DMS 273 (cell line): ENCODE results near the gene DGKH.

Experiments
- DNase-seq: peaks from one replicate; lab custom pipeline; 2025; ENCODE audit not compliant: unreplicated experiment; lab: John Stamatoyannopoulos, UW

Gene DGKH

DNA sequence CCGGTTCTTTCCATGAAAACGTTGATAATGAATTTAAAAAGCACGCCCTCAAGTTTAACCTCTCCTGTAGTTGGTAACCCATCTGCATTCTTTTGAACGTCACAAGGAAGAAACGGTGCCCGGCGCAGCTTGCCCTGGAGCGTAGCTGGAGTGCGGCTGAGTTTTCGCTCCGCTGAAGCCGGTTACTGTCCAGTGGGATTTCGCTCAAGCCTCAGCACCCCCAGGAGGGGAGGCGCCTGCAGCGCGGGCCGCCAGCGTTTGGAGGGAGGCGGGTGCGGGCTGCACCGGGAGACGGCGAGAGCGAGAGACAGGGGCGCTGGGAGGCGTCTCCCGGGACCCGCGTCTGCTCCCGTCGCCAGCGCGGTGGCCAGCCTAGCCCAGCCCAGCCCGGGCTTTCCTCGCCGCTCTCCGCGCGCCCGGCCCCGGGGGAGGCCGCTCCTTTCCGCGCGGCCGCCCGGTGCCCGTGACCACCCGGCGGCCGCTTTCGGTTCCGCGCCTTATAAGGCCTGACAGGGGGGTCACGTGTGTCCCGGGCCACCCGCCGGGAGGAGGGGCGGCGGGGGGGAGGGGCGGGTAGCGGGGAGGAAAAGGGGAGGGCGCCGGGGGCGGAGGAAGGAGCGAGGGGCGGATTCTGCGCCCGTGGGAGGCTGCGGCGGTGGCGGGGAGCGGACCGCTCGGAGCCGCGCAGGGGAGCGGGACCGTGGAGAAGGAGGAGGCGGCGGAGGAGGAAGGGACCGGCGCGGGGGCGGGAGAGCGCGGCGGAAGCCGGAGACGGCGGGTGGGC is 8.3 kb upstream of the DGKH start:
- peak; percentile 89 for DNase-seq

DNA sequence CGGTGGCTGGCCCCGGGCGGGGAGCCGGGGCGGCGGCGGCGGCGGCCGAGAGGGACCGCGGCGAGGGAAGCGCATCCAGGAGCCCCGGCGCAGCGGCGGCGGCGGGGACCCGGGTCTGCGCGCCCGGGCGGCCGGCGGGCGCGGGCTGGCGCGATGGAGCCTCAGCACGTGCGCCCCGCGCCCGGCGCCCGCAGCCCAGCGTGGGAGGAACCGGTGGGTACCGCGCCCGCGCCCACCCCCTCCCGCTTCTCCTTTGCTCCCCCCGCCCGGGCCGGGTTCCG is 7.8 kb upstream of the DGKH start:
- no peak for DNase-seq

DNA sequence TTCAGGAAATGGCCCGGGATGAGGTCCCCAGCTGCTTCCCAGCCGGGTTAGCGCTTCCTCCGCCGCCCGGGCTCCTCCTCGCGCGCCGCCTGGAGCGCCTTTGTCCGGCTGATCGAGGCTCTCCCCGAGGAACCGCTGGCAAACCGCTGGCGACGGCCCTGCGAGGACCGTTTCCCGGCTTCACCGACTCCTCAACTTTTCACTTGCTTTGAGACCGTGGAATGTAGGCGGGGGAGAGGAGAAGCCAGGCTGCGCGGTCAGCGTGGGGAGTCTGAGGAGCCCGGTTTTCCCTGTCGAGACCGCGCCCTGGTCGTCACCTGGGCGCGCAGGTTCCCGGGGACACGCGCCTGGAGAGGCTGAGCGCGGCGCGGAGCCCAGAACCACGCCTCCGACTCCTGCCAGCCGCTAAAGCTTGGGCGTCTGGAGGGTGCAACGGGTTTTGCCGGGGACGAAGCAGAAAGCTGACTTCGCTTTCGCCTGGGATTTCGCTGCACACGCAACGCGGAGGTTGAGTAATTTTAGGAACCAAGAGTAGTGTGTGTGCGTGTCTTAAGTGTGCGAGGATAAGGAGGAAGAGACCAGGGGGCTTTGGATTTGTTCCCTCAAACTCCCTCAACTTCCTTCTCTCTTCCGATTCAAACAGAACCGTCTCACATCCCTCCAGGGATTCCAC is 7.3 kb upstream of the DGKH start:
- DNase-seq: peak; percentile 77

DNA sequence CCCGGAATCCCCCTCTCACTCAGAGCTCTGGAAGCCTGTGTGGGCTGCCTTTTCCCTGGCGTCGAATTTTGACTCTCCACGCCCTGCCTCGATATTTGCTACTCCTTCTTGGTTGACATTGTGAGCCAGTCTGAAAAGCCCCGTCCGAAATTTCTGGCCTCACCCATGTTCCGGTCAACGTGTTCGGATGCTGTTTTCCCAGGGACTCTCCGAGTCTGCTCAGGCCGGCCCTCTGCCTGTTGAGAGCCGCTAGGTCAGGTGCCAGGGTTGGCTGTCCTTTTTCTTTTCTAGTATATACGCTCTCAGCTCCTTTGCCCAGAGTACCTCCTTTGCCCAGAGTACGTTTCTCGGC is 6.8 kb upstream of the DGKH start:
- peak; percentile 61 for DNase-seq

DNA sequence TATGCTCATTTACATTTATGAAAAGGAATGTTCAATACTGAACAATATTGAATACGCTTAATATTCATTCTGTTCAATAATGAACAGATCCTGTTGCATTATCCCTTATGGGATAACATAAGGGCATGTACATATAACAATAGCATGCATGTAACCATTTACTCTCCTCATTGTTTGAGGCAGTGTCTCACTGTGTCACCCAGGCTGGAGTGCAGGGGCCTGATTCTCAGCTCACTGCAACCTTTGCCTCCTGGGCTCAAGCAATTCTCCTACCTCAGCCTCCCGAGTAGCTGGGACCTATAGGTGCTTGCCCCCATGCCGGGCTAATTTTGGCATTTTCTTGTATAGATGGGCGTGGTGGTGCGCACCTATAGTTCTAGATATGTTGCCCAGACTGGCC is 4.8 kb upstream of the DGKH start:
- no peak for DNase-seq

DNA sequence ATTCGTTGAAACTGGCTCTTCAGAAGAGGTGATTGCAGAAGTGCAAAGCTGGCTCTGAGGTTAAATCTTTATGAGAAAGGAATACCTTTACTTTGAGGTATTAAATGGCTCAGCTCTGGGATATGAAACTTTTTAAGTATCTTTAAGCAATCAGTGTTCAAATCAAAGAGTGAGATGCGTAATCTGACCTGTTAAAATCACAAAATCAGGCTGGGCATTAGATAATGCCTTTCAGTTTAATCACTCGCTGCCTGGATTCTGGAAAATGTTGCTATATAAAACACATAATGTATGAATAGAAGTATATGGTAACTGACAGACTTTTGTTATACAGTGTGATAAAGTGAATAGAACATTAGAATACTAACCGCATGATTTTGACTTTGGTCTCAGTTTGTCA is 2.0 kb upstream of the DGKH start:
- DNase-seq: no peak

DNA sequence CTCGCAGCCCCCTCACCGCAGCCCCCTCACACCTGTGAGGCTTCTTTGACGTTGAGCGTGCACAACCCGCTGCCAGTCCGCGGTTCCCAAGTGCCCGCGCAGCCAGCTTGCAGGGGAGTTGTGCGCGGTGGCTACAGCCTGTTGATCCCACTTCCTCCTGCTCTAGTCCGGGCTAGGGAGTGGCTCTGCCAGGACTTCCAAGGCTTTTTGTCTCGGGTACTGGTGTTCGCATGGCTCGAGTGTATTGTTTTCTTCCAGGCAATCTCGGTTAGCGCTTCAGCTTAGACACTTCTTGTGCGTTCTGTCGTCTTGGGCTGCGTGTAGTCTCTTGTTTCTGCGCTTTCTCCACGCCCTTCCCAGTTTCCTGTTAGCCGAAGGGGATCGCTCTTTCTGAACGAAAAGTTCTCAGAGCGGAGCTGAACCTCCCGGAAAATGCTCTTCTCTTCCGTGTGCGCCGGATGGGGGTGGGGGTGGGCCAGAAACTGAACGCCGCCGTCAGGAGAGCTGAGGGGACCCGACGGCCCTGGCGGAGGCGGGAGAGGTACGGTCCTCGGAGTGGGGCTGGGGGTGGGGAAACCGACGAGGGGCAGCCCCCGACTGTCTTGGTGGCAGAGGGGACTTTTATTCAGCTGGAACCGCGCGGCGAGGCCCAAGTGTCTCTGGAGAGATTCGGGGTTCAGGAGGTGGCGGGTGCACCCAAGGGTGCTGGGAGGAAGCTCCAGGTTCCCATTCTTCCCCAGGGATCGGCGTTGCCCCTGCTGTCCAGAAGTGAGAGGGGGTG is 697 bp upstream of the DGKH start:
- peak; percentile 82 for DNase-seq

DNA sequence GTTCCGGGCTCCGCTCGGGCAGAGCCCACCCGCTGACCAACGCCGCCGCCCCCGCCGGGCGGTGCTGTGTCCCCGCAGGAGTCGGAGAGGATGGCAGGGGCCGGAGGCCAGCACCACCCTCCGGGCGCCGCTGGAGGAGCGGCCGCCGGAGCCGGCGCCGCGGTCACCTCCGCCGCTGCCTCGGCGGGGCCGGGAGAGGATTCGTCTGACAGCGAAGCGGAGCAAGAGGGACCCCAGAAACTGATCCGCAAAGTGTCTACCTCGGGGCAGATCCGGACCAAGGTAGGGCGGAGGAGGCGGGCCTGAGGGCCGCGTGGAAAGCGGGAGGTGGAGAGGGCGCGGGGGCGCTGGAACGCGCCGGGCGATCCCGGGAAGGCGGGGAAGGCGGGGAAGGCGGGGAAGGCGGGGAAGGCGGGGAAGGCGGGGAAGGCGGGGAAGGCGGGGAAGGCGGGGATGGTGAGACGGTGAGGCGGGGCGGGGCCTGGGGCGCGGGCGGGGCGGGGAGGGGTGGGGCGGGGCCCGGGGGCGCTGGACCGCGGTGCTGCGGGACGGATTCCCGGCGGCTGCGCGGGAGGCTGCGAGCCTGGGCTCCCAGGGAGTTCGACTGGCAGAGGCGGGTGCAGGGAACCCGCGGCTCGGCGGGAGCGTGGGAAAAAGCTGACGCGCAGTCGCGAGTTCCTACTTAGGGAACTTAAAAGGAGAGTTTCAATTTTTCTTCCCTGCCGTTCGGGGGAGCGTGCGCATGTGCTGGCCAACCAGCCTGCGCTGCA is 421 bp downstream of the DGKH start:
- DNase-seq: peak; percentile 88

DNA sequence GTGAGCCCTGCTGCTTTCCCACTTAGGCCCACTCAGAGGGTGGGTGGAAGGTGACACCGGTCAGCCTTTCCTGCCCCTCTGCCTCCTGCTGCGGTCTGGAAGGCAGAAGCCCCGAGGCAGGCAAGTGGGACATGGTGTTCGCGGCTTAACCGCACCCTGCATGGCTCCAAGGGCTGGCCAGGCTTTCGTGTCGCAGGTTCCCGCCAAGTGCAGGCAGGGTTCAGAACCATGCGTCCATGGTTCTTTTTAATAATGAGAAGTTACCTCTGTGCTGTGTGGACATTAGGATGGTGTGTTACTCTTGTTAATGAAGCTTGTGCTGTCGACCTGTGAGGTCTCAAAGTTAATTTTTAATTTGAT is 986 bp downstream of the DGKH start:
- no peak for DNase-seq

DNA sequence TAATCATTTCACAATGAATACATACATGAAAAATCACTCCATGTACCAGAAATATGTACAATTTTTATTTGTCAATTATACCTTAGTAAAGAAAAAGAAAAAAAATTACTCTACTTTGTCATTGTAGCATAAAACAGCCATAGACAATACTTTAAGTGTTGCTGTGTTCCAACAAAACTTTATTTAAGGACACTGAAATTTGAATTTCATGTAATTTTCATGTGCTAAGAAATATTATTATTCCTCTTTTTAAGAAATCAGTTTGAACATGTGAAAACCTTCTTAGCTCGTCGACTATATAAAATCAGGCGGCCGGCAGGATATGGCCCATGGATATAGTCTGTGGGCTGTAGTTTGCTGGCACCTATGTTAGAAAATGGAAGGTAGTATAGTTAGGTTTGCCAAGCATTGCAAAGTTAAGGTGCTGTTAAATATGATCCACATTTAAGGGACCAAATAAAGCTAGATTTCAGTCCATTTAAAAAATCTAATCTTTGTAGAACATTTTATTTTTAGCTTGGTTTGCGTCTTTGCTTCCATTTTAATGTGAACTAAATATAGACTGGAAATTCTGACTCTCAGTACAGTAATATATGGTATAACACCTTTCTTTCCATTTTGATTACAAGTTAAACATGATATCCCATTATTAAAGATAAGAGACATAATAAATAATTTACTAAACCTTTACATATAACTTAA is 6.5 kb downstream of the DGKH start:
- DNase-seq: no peak

DNA sequence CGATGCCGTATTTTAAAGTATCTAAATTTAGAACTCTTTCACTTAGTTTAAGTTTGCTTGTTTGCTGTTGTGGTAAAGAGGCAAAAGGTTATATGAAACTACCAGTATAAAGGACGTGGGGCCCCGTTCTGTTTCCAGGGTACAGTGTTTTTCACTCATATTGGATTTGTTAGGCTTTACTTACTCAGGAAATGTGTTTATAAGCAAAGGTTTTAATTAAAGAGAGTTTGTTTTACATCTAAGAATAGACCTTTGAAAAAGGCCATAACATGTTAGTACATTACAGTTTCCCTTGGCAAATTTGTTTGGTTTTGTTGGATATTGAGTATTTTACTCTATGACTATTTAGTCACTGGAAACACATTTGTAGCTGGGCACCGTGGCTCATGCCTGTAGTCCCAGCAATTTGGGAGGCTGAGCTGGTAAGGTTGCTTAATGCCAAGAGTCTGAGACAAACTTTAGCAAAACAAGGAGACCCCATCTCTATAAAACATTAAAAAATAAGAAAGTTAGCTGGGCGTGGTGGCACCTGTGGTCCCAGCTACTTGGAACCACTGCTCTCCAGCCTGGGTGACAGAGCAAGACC is 7.1 kb downstream of the DGKH start:
- DNase-seq: no peak

DNA sequence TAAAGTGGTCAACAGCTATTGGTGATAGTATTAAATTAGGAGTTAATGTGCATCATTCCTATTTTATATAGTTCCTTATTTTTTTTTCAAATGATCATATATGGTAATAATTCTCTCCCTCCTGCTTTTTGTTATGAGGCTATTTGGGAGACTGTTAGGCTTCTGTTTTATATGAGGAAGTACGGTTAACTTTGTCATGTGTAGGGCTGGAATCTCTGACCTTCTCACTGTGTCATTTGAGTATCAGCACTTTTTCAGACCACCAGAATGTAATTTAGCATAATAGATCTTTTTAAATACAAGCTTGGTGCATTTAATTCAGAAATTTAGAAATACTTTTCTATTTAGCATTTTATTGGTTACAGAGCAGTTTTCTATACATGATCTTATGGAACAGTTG is 7.7 kb downstream of the DGKH start:
- no peak for DNase-seq

DNA sequence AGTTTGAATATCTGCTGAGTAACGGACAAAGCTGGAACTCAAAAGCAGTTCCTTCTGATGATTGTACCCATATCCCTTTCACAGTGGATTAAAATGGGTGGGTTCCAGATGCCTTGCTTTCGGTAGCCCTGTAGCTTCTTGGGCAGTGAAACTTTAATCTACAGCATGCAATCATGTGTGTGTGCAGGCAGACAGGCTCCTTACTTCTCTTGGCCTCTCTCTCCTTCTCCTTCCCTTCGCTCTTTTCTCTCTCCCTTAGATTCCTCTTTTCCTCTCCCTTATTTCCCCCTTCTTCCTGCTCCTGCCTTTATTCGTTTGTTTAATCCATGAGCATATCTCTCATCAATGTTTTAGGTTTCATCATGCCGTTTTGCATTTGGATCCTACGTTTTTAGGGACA is 8.1 kb downstream of the DGKH start:
- no peak for DNase-seq

DNA sequence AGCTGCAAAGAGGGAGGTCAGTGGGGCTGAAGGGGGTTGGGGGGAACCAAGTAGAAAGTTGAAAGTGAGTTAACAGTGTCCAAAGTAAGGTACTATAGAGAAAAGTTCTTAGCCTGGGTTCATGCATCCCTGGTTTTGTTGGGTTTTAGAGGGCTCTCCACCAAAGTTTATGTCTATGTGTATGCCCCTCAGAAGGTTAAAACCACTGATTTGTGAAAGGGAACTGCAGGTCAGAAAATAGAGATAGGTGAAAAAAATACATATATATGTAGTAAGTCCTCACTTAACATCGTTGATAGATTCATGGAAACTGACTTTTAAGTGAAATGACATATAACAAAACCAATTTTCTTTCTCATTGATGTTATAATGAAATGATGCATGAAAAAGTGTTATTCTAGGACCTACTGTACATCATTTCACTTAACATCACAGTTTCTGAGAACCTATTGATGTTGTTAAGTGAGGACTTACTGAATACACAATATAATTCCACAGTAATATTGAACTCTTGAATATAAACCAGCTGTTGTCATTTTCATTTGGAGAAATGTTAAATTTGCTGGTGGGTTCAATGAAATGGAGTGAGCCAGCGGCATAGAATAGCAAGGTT is 9.6 kb downstream of the DGKH start:
- DNase-seq: no peak

DNA sequence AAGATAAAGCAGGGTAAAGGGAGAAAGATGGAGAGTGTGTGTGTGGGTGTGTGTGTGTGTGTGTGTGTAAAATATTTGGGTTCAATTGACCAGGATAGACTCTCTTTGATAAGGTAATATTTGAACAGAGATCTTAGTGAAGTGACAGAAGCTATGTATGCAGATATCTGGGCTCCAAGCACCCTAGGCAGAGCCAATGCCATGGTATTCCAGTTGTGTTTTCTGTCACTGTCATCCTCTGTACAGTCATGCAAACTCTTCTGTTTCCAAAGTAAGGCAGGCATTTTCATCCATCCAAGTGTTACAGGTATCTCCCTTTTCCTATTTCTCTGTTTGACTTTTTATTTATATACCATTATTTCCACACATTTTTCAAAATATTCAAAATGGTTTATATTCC is 13.5 kb downstream of the DGKH start:
- no peak for DNase-seq

DNA sequence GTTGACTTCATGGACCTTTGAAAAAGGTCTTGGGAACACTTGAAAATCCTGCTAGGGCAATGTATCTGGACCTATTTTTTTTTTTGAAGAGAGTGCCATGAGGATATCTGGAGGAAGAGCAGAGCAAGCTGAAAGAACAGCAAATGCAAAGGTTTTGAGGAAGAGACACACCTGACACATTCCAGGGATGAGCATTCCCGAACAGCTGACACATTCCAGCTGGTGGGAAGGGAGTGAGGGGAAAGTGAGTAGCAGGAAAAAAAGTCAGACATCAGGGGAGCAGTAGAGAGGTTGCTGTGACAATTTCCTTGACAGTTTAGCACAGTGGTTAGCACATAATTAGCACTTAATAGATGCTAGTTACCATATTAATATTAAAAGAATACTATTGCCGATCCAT is 14.7 kb downstream of the DGKH start:
- no peak for DNase-seq

DNA sequence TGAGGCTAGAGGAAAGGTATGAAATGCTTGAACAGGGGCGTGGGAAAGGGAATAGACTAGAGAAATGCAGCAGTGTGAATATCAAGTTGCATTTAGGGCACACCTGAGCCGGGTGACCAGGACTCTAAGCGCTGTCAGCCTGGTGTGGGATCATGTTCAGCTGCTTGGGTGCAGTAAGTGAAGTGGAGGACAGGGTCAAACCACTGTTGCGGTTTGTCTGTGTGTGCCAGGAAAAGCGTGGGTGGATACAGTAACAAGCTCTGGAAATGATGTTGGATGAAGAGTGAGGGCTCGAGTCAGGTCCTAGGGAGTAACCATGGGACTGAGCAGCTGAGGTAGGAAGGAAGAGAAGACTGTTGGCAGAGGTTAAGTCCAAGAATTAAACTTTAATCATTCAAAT is 15.8 kb downstream of the DGKH start:
- no peak for DNase-seq

DNA sequence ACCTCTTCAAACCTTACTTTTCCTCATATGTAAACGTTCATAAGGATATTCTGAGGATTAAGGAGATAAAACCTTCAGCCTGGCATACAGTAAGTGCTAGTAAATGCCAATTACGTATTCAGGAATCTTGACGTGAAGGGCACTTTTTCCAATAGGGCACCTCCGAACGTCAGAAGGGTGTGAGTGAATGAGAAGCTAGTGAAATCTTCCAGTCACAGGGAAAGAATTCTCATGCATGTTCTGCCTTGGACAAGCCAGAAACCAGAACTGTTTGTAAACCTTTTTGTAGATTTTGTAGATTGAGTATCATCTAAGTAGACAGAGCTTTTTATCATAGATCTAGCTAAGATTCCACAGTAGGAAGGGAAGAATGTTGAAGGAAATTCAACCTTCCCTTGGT is 16.5 kb downstream of the DGKH start:
- no peak for DNase-seq

DNA sequence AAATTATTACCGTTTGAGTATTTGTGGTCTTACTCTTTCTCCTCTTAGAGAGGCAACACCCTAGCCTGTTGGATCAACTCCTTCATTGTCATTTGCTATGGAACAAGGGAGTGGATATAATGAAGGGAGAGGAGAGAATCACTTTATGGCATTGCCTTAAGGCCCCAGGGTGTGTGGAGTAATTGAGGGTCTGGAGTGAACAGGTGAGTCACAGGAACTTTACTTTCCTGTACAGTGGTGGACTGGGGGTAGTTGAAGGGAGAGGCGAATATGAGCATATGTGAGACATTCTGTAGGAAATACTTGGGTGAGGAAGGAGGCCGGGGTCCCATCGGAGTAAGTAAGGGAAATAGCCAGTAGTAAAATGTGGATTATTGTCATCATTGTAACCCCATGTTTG is 17.0 kb downstream of the DGKH start:
- DNase-seq: no peak

DNA sequence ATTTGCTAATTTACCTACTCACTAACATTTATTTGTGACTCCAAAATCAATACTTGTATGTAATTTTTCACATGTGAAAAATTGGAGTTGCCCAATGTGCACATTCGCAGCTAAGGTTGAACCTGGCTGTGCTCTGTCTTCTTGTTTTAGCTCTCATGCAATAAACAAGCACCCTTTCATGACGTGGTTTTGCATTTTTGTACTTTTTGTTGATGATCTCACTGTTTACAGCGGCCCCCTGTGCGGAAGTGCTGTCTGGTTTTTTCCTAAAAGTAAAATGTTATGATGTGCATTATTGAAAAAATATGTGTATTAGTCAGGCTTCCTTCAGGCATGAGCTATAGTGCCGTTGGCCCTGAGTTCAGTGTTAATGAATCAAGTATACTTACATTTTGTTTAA is 18.1 kb downstream of the DGKH start:
- no peak for DNase-seq
